Fibroblast of lung (primary cell): ENCODE results near the gene SLC38A2. TPM values are rescaled to one million over a fixed set of nuclear protein-coding genes. Genes with fewer than 3 reads are reported as not detected.

Experiments used
- DNase-seq, 2 donors: peaks; one replicate each; pipeline versions ENCODE4 v3.0.0 to v3.0.0-alpha.2; 2010; ENCODE audit warnings: low read depth in 2 of 2
- H2AFZ ChIP-seq: 2 replicates; pipeline ENCODE4 v1.5.1; 2012; ENCODE audit warnings: low read length, control low read depth, inconsistent platforms
- H3K27ac ChIP-seq: 2 replicates; pipeline ENCODE4 v1.5.1; 2011; ENCODE audit warnings: low read length, control low read depth; ENCODE audit not compliant: insufficient read depth
- H3K27me3 ChIP-seq: 2 replicates; pipeline ENCODE4 v1.5.1; 2011; ENCODE audit warnings: mild to moderate bottlenecking, low read length; ENCODE audit not compliant: control insufficient read depth, insufficient read depth
- H3K36me3 ChIP-seq: 2 replicates; pipeline ENCODE4 v1.5.1; 2011; ENCODE audit warnings: low read length; ENCODE audit not compliant: control insufficient read depth, insufficient read depth
- H3K4me1 ChIP-seq: 2 replicates; pipeline ENCODE4 v1.5.1; 2011; ENCODE audit warnings: low read length; ENCODE audit not compliant: control insufficient read depth, insufficient read depth; ENCODE audit errors: extremely low read depth
- H3K4me2 ChIP-seq: 2 replicates; pipeline ENCODE4 v1.5.1; 2011; ENCODE audit warnings: low read length, control low read depth; ENCODE audit not compliant: insufficient read depth; ENCODE audit errors: extremely low read depth
- H3K4me3 ChIP-seq, 4 experiments: fragments of 200-600 bp in 1 of 4; sonication (generic) in 1 of 4; replicated peaks in 1 of 4; 2 replicates each; pipeline ENCODE4 v1.5.1; 2011 to 2016; ENCODE audit warnings: low read length in 4 of 4, low read depth in 3 of 4, mild to moderate bottlenecking in 3 of 4, control low read depth in 2 of 4, inconsistent platforms in 1 of 4, mixed read lengths in 1 of 4; ENCODE audit not compliant: insufficient read depth in 1 of 4; ENCODE audit errors: control extremely low read depth in 1 of 4
- H3K79me2 ChIP-seq: 2 replicates; pipeline ENCODE4 v1.5.1; 2012; ENCODE audit warnings: mild to moderate bottlenecking, low read length, inconsistent platforms; ENCODE audit not compliant: control insufficient read depth, insufficient read depth
- H3K9ac ChIP-seq: 2 replicates; pipeline ENCODE4 v1.5.1; 2011; ENCODE audit warnings: mild to moderate bottlenecking, low read length, control low read depth; ENCODE audit not compliant: insufficient read depth
- H3K9me3 ChIP-seq: 2 replicates; pipeline ENCODE4 v1.5.1; 2012; ENCODE audit warnings: low read depth, low read length; ENCODE audit not compliant: control insufficient read depth, insufficient read depth
- H4K20me1 ChIP-seq: 2 replicates; pipeline ENCODE4 v1.5.1; 2011; ENCODE audit warnings: low read length; ENCODE audit not compliant: control insufficient read depth, insufficient read depth; ENCODE audit errors: extremely low read depth
- EZH2 ChIP-seq: IDR thresholded peaks from 2 replicates; pipeline ENCODE4 v1.5.1; 2012; ENCODE audit warnings: low read length, control low read depth, mild to moderate bottlenecking; ENCODE audit errors: missing control alignments
- polyA plus RNA-seq, 2 donors: library from polyadenylated mRNA; depleted of rRNA in 1 of 2; stranded (reverse) in 1 of 2; unstranded in 1 of 2; fragments of >200 nt; gene quantifications; 2 replicates each; pipeline ENCODE4 v1.2.1, GENCODE V29; 2011 to 2012; ENCODE audit warnings: missing spikeins in 1 of 2
- total RNA-seq: library from RNA; depleted of rRNA; stranded (reverse); fragments of >200 nt; gene quantifications from 2 replicates; pipeline ENCODE4 v1.2.1, GENCODE V29; 2014
- TF ChIP-seq, protein P1 (sequence below), 2 donors: IDR thresholded peaks in 1 of 2; conservative IDR thresholded peaks in 1 of 2; 1 replicate in 1 of 2; 2 replicates in 1 of 2; pipeline ENCODE4 v1.5.1; 2011 to 2012; ENCODE audit warnings: low read length in 2 of 2, control low read depth in 1 of 2, inconsistent platforms in 1 of 2, low read depth in 1 of 2, mild to moderate bottlenecking in 1 of 2

Gene SLC38A2
- total and polyA plus RNA-seq, 2 donors (not counting 1 experiment from before 2014, with no cell fraction given) = 940 to 1,357 TPM

DNA sequence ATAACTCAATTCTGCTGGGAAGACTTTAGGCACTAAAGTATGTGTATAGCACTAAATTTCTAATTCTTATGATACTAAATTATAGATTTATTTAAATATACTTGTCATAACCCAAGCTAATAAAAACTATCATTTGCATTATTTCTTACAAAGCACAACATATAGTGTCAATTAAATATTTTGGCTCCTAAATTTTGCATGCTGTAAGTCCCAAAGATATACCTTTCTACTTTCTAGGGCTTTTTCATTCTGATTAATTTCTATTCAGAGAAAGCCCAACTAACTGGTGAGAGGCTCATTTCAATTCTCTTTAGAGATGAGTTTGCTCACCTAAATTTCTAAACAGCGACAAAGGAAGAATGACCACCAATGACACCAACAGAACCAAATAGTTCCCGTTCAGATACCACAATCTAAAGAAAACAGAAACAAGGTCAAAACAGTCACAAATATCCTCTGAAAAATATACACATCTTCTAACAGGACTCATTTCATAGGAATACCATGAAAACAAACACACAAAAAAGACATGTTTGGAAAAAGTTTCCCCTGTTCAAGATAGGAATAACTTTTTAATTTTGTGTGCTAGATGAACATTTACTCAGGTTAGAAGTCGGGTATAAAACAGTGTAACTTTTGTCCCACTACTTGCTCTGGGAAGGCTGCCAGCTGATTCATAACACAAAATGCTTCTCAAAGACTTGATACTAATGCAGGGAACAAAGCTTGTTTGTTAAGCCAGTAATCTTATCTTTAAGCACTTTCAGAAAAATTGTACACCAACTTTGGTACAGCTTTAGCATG lies 7.6 kb downstream of the SLC38A2 start:
- peaks cover 28% of the 10 kb centered on the region for H3K36me3 ChIP-seq
- H4K20me1 ChIP-seq = peaks cover 26% of the 10 kb centered on the region
- peaks cover 75% of the 10 kb centered on the region for H3K79me2 ChIP-seq
- H3K4me2 ChIP-seq = peak overlapping the region; percentile 99
- no peaks in the 10 kb centered on the region for H3K27me3 ChIP-seq
- no peak overlapping the region for H2AFZ ChIP-seq
- H3K9ac ChIP-seq = no peak overlapping the region
- DNase-seq = peak; percentile 87 to 88
- H3K9me3 ChIP-seq = no peaks in the 10 kb centered on the region
- H3K4me3 ChIP-seq = peak overlapping the region; percentile 6 to 89 (median 72)
- peak overlapping the region; percentile 34 for H3K27ac ChIP-seq
- H3K4me1 ChIP-seq = peaks cover 8% of the 10 kb centered on the region
- TF ChIP-seq, protein P1, sequence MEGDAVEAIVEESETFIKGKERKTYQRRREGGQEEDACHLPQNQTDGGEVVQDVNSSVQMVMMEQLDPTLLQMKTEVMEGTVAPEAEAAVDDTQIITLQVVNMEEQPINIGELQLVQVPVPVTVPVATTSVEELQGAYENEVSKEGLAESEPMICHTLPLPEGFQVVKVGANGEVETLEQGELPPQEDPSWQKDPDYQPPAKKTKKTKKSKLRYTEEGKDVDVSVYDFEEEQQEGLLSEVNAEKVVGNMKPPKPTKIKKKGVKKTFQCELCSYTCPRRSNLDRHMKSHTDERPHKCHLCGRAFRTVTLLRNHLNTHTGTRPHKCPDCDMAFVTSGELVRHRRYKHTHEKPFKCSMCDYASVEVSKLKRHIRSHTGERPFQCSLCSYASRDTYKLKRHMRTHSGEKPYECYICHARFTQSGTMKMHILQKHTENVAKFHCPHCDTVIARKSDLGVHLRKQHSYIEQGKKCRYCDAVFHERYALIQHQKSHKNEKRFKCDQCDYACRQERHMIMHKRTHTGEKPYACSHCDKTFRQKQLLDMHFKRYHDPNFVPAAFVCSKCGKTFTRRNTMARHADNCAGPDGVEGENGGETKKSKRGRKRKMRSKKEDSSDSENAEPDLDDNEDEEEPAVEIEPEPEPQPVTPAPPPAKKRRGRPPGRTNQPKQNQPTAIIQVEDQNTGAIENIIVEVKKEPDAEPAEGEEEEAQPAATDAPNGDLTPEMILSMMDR (conservative IDR thresholded peaks at IDR 0.05 in 1 of 2, IDR thresholded peaks at IDR 0.05 in 1 of 2; ENCODE audit: low read depth in 1 of 2, low read length in 2 of 2) = no peak

GRCh38 chr12:46364300-46364696 lies 8.3 kb downstream of the SLC38A2 start:
- Histone ChIP-seq H3K27ac (no peak overlapping the region), H3K4me2 (peak overlapping the region; percentile 72), H3K36me3 (peaks cover 31% of the 10 kb centered on the region), H3K27me3 (no peaks in the 10 kb centered on the region), H3K4me3 (peak overlapping the region; percentile 16 to 89 (median 72)), H2AFZ (no peak overlapping the region), H3K9me3 (no peaks in the 10 kb centered on the region), H3K4me1 (peaks cover 8% of the 10 kb centered on the region), H3K79me2 (peaks cover 68% of the 10 kb centered on the region), H4K20me1 (peaks cover 32% of the 10 kb centered on the region), H3K9ac (no peak overlapping the region)
- TF ChIP-seq, protein P1 (conservative IDR thresholded peaks at IDR 0.05 in 1 of 2, IDR thresholded peaks at IDR 0.05 in 1 of 2; ENCODE audit: low read depth in 1 of 2, low read length in 2 of 2) = no peak
- TF ChIP-seq EZH2 = no peak
- no peak for DNase-seq

DNA sequence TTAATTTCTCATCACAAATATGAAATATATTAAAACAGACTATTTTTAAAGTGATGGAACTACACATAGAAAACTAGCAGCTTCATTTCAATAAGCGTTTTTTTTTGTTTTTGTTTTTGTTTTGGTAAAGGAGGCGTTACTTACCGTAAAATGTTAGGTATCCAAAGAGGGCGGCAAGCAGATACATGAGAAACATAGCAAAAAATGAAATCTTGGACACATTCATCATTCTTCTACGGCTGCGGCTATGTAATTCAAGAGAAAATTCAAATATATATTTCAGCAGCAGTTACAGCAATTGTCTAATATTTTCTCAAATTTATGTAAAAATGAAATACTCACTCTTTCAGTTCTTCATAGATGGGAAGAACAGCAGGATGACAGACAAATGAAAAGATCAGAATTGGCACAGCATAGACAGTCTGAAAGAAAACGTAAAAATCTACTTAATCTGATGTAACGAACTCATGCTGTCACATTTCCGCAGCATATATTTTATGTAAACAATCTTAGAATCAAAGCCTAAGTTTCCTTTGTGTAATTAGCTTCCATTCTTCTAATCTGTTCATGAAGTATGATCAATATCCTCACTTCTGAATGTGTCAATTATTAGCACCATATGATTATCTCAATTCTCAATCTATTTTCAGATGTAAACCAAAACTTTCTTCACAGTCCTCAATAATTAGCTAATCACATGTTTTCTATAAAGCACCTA lies 8.8 kb downstream of the SLC38A2 start:
- H4K20me1 ChIP-seq = peaks cover 30% of the 10 kb centered on the region
- H3K4me2 ChIP-seq = peak overlapping the region; percentile 72
- peak overlapping the region; percentile 16 to 89 (median 72) for H3K4me3 ChIP-seq
- peaks cover 8% of the 10 kb centered on the region for H3K4me1 ChIP-seq
- no peak overlapping the region for H3K27ac ChIP-seq
- no peak for DNase-seq
- no peak overlapping the region for H3K9ac ChIP-seq
- H3K79me2 ChIP-seq = peaks cover 63% of the 10 kb centered on the region
- H3K27me3 ChIP-seq = no peaks in the 10 kb centered on the region
- H3K36me3 ChIP-seq = peaks cover 31% of the 10 kb centered on the region
- H3K9me3 ChIP-seq = no peaks in the 10 kb centered on the region
- TF ChIP-seq, protein P1 (conservative IDR thresholded peaks at IDR 0.05 in 1 of 2, IDR thresholded peaks at IDR 0.05 in 1 of 2; ENCODE audit: low read depth in 1 of 2, low read length in 2 of 2) = no peak
- TF ChIP-seq EZH2 = no peak
- no peak overlapping the region for H2AFZ ChIP-seq
